ENCODE data around the gene CLINT1. TPM values are rescaled to one million over a fixed set of nuclear protein-coding genes. Genes with fewer than 3 reads are reported as not detected.

The CLINT1 gene
- total RNA-seq, 4 donors from 2014 or later = 48.3 to 84.6 (median 61.7) TPM

- no peaks in the 10 kb centered on the region for H3K27me3 ChIP-seq
- DNase-seq (ENCODE audit: low spot score in 2 of 2) = no peak
- 76 to 94% methylated on average over 1 of the region's 1 CpG for WGBS, 2 donors
- H3K4me1 ChIP-seq = peaks cover 0 to 7% (median 0%) of the 10 kb centered on the region in 4 donors
- no peak overlapping the region for H3K27ac ChIP-seq
- no peaks in the 10 kb centered on the region for H3K9me3 ChIP-seq
- H3K4me3 ChIP-seq = no peak overlapping the region
- TF ChIP-seq EP300 (IDR thresholded peaks at IDR 0.05) (no peak), CTCF (IDR thresholded peaks at IDR 0.05) (no peak), POLR2A (IDR thresholded peaks at IDR 0.05) (no peak)
- peaks cover 0 to 62% (median 0%) of the 10 kb centered on the region in 3 donors for H3K36me3 ChIP-seq
Observed at GRCh38 chr5:157758706-157759105, 100.2 kb downstream of the CLINT1 start.

GRCh38 chr5:157756122-157756521, 102.8 kb downstream of the CLINT1 start:
- Histone ChIP-seq H3K9me3 (no peaks in the 10 kb centered on the region), H3K4me1 (no peaks in the 10 kb centered on the region), H3K27me3 (no peaks in the 10 kb centered on the region), H3K4me3 (no peak overlapping the region), H3K36me3 (peaks cover 0 to 84% (median 0%) of the 10 kb centered on the region in 3 donors), H3K27ac (no peak overlapping the region)
- 91 to 95% methylated on average over 3 of the region's 3 CpGs for WGBS, 2 donors
- no peak for DNase-seq (ENCODE audit: low spot score in 2 of 2)
- TF ChIP-seq EP300 (IDR thresholded peaks at IDR 0.05) = no peak
- no peak for TF ChIP-seq CTCF (IDR thresholded peaks at IDR 0.05)
- TF ChIP-seq POLR2A (IDR thresholded peaks at IDR 0.05) = no peak

- H3K4me1 ChIP-seq = peaks cover 0 to 2% (median 0%) of the 10 kb centered on the region in 4 donors
- H3K36me3 ChIP-seq = peaks cover 0 to 38% (median 0%) of the 10 kb centered on the region in 3 donors
- H3K9me3 ChIP-seq = no peaks in the 10 kb centered on the region
- no peak overlapping the region for H3K27ac ChIP-seq
- H3K27me3 ChIP-seq = no peaks in the 10 kb centered on the region
- H3K4me3 ChIP-seq = no peak overlapping the region
- TF ChIP-seq CTCF (IDR thresholded peaks at IDR 0.05) (no peak), EP300 (IDR thresholded peaks at IDR 0.05) (no peak), POLR2A (IDR thresholded peaks at IDR 0.05) (no peak)
- DNase-seq (ENCODE audit: low spot score in 2 of 2) = no peak
- WGBS, 2 donors = 84 to 94% methylated on average over 1 of the region's 1 CpG
Observed at GRCh38 chr5:157750320-157750719, 108.6 kb downstream of the CLINT1 start.

GRCh38 chr5:157749462-157749799, 109.5 kb downstream of the CLINT1 start:
- Histone ChIP-seq H3K36me3 (peaks cover 0 to 29% (median 0%) of the 10 kb centered on the region in 3 donors), H3K4me3 (no peak overlapping the region), H3K27me3 (no peaks in the 10 kb centered on the region), H3K9me3 (no peaks in the 10 kb centered on the region), H3K27ac (no peak overlapping the region), H3K4me1 (peaks cover 0 to 11% (median 5%) of the 10 kb centered on the region in 4 donors)
- WGBS, 2 donors = 84 to 88% methylated on average over 11 of the region's 11 CpGs
- TF ChIP-seq POLR2A (IDR thresholded peaks at IDR 0.05) (no peak), EP300 (IDR thresholded peaks at IDR 0.05) (no peak), CTCF (IDR thresholded peaks at IDR 0.05) (no peak)
- DNase-seq (ENCODE audit: low spot score in 2 of 2) = no peak

GRCh38 chr5:157748760-157749461, 110.0 kb downstream of the CLINT1 start:
- H3K36me3 ChIP-seq = peaks cover 0 to 24% (median 0%) of the 10 kb centered on the region in 3 donors
- H3K27ac ChIP-seq = no peak overlapping the region
- H3K9me3 ChIP-seq = no peaks in the 10 kb centered on the region
- TF ChIP-seq CTCF (IDR thresholded peaks at IDR 0.05) (no peak), EP300 (IDR thresholded peaks at IDR 0.05) (no peak), POLR2A (IDR thresholded peaks at IDR 0.05) (no peak)
- WGBS, 2 donors = 81 to 83% methylated on average over 4 of the region's 4 CpGs
- DNase-seq (ENCODE audit: low spot score in 2 of 2) = no peak
- no peaks in the 10 kb centered on the region for H3K27me3 ChIP-seq
- H3K4me1 ChIP-seq = peaks cover 0 to 13% (median 7%) of the 10 kb centered on the region in 4 donors
- H3K4me3 ChIP-seq = no peak overlapping the region

Measured in tibial nerve (tissue), 4 donors.